DOHH2 (cell line): ENCODE measurements around the gene EXOC3L1.

Experiments
- H3F3A ChIP-seq: fragments of 200-600 bp; sonication (generic), shearing (Covaris generic); 2 replicates; pipeline ENCODE4 v1.6.0; 2016; ENCODE audit warnings: antibody characterized with exemption, mild to moderate bottlenecking; ENCODE audit not compliant: control insufficient read depth, insufficient read depth
- H3K27ac ChIP-seq: fragments of 200-600 bp; sonication (generic); 2 replicates; pipeline ENCODE4 v1.5.1; 2014; ENCODE audit warnings: low read depth, mild to moderate bottlenecking, low read length, moderate library complexity
- H3K27me3 ChIP-seq: fragments of 200-600 bp; sonication (generic); 2 replicates; pipeline ENCODE4 v1.6.1; 2014; ENCODE audit warnings: mild to moderate bottlenecking, low read length, mixed read lengths; ENCODE audit not compliant: control insufficient read depth
- H3K36me3 ChIP-seq: fragments of 200-600 bp; sonication (generic); 2 replicates; pipeline ENCODE4 v1.6.1; 2014; ENCODE audit warnings: mild to moderate bottlenecking, low read length, moderate library complexity, mixed read lengths; ENCODE audit not compliant: control insufficient read depth
- H3K4me1 ChIP-seq: fragments of 200-600 bp; sonication (generic); 2 replicates; pipeline ENCODE4 v1.6.1; 2014; ENCODE audit warnings: mild to moderate bottlenecking, low read length, mixed read lengths; ENCODE audit not compliant: control insufficient read depth
- H3K4me2 ChIP-seq: fragments of 200-600 bp; sonication (generic); 2 replicates; pipeline ENCODE4 v1.6.0; 2014; ENCODE audit warnings: mild to moderate bottlenecking, low read length, moderate library complexity
- H3K4me3 ChIP-seq: fragments of 200-600 bp; sonication (generic); 2 replicates; pipeline ENCODE4 v1.5.1; 2014; ENCODE audit warnings: mild to moderate bottlenecking, low read length, mixed read lengths
- H3K79me2 ChIP-seq: fragments of 200-600 bp; sonication (generic); 2 replicates; pipeline ENCODE4 v1.6.1; 2014; ENCODE audit warnings: mild to moderate bottlenecking, low read length, mixed read lengths; ENCODE audit not compliant: control insufficient read depth
- H3K9me2 ChIP-seq: fragments of 200-600 bp; sonication (generic); replicated peaks from 2 replicates; pipeline ENCODE4 v1.6.1; 2014; ENCODE audit warnings: mild to moderate bottlenecking, low read length, mixed read lengths; ENCODE audit not compliant: control insufficient read depth
- H3K9me3 ChIP-seq: fragments of 200-600 bp; sonication (generic); 2 replicates; pipeline ENCODE4 v1.6.1; 2014; ENCODE audit warnings: antibody characterized with exemption, low read length, mixed read lengths; ENCODE audit not compliant: control insufficient read depth, insufficient read depth
- H4K20me1 ChIP-seq: fragments of 200-600 bp; sonication (generic); 2 replicates; pipeline ENCODE4 v1.6.0; 2014; ENCODE audit warnings: low read depth, mild to moderate bottlenecking, antibody characterized with exemption, low read length, moderate library complexity; ENCODE audit not compliant: control insufficient read depth, insufficient read depth
- EZH2phosphoT487 ChIP-seq: fragments of 200-600 bp; sonication (generic); IDR thresholded peaks from 2 replicates; pipeline ENCODE4 v1.6.1; 2017; ENCODE audit warnings: borderline replicate concordance, mild to moderate bottlenecking, antibody characterized with exemption, low read length, moderate library complexity, mixed read lengths
- TF ChIP-seq, protein P1 (sequence below): fragments of 200-600 bp; sonication (generic); IDR thresholded peaks from one replicate; pipeline ENCODE4 v1.5.1; 2014; ENCODE audit warnings: antibody characterized with exemption, mild to moderate bottlenecking, low read depth, low read length; ENCODE audit not compliant: poor library complexity, severe bottlenecking

EXOC3L1 gene

DNA sequence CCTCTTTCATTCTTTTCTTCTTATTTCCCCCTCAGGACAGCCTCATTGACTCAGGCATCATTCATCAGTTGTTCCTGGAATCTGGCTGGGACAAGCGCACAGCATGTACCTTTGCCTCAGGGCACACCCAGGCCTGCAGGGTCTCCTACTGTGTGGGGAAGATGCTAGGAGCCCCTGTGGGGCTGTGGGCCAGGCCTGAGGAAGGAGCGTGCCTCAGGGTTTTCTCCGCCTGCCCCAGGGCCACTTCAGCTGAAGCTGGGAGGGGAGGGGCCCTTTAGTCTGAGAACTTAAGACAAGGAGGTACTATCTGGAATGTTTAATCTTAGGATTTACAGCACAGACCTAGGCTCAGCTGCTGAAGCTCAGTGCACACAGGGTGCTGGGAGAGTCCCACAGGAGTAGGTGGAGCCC, 16.9 kb upstream of the EXOC3L1 start:
- Histone ChIP-seq H3K27me3 (peaks cover 2% of the 10 kb centered on the region; the same call in 1 of the 2 replicates), H3K4me2 (no peak overlapping the region), H3K4me3 (no peak overlapping the region), H4K20me1 (no peaks in the 10 kb centered on the region), H3K9me2 (no peaks in the 10 kb centered on the region), H3K36me3 (peaks cover 24% of the 10 kb centered on the region), H3K27ac (no peak overlapping the region), H3K4me1 (no peaks in the 10 kb centered on the region), H3K79me2 (no peaks in the 10 kb centered on the region), H3F3A (no peaks in the 10 kb centered on the region; the same call in 1 of the 2 replicates), H3K9me3 (no peaks in the 10 kb centered on the region)
- TF ChIP-seq EZH2phosphoT487 = no peak

DNA sequence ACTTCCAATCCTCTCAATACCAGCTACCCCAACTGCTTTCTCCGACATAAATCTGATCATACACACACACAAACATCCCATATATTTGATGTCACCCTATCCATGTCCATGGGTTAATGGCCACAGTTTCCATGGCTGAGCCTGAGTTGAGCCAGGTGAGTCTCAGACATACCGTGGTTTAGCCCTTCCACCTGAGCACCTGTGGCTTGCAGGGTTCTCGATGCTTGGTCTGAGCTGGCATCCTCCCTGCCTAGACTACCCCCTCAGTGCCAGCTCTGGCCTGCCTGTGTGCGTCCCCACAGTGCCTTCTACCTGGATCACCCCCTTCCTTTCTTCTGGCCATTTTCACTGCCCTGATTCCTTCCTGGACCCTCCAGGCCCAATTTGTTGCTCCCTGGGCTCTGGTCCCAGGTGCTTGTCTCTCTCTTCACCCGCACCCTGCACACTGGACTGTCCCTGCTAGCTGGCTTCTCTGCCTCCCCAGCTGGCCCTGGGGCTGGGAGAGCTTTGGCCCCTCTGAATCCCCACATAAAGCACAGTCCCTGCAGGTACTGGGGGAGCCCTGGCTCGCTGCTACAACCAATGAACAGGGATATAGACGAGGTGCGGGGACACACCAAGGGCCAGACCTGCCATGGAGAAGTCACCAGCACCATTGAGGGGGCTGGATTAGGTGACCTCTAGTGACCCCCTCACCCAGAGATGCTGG, 16.3 kb upstream of the EXOC3L1 start:
- Histone ChIP-seq H3F3A (no peaks in the 10 kb centered on the region; the same call in 1 of the 2 replicates), H4K20me1 (no peaks in the 10 kb centered on the region), H3K36me3 (peaks cover 27% of the 10 kb centered on the region), H3K27ac (no peak overlapping the region), H3K79me2 (no peaks in the 10 kb centered on the region), H3K4me1 (no peaks in the 10 kb centered on the region), H3K27me3 (no peaks in the 10 kb centered on the region), H3K4me3 (no peak overlapping the region), H3K9me2 (no peaks in the 10 kb centered on the region), H3K4me2 (no peak overlapping the region), H3K9me3 (no peaks in the 10 kb centered on the region)
- TF ChIP-seq, protein P1, sequence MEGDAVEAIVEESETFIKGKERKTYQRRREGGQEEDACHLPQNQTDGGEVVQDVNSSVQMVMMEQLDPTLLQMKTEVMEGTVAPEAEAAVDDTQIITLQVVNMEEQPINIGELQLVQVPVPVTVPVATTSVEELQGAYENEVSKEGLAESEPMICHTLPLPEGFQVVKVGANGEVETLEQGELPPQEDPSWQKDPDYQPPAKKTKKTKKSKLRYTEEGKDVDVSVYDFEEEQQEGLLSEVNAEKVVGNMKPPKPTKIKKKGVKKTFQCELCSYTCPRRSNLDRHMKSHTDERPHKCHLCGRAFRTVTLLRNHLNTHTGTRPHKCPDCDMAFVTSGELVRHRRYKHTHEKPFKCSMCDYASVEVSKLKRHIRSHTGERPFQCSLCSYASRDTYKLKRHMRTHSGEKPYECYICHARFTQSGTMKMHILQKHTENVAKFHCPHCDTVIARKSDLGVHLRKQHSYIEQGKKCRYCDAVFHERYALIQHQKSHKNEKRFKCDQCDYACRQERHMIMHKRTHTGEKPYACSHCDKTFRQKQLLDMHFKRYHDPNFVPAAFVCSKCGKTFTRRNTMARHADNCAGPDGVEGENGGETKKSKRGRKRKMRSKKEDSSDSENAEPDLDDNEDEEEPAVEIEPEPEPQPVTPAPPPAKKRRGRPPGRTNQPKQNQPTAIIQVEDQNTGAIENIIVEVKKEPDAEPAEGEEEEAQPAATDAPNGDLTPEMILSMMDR = no peak
- no peak for TF ChIP-seq EZH2phosphoT487

DNA sequence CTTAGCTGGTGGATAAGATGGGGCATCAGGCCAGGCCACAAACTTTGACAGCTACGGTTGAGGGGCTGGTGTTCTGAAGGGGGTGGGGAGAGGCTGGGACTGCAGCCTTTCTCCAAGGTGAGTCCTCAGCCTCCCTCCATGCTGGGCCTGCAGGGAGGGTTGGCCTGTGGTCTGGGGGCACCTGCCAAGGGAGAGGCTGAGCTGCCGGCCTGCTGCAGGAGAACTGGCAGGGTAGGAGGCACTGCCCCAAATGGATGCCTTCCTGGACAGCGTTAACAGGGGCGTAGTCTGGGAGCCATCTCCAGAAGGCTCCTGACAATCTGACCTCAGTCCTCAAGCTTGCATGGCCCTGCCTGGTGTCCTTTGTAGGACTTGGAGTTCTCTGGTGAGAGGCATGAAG, 14.1 kb upstream of the EXOC3L1 start:
- Histone ChIP-seq H3K36me3 (peaks cover 42% of the 10 kb centered on the region), H3K27me3 (no peaks in the 10 kb centered on the region)

More for the DNA sequence above, 14.1 kb upstream of the EXOC3L1 start:
- Histone ChIP-seq H3F3A (no peaks in the 10 kb centered on the region; the same call in 1 of the 2 replicates), H3K4me1 (no peaks in the 10 kb centered on the region), H4K20me1 (no peaks in the 10 kb centered on the region), H3K9me2 (no peaks in the 10 kb centered on the region), H3K27ac (no peak overlapping the region), H3K4me3 (no peak overlapping the region), H3K9me3 (no peaks in the 10 kb centered on the region), H3K4me2 (no peak overlapping the region), H3K79me2 (no peaks in the 10 kb centered on the region)
- TF ChIP-seq, protein P1 = no peak
- TF ChIP-seq EZH2phosphoT487 = no peak
